PC-9 (cell line): ENCODE data around the gene KLHL14. TPM values are rescaled to one million over a fixed set of nuclear protein-coding genes. Genes with fewer than 3 reads are reported as not detected.

Experiments used
- BruUV-seq: library from RNA; stranded (reverse); fragments of 400-500 nt; replicated peaks from 2 replicates; lab custom pipeline; 2021; lab: Mats Ljungman, UMichigan
- CTCF ChIA-PET: fragments of 300-600 bp; sonication (Branson Sonifier 250); formaldehyde crosslinking; loops from one replicate; lab custom pipeline; 2022; ENCODE audit warnings: antibody characterized with exemption; lab: Charles Lee
- POLR2A ChIA-PET: fragments of 300-600 bp; sonication (Branson Sonifier 250); formaldehyde crosslinking; loops from one replicate; lab custom pipeline; 2022; ENCODE audit warnings: antibody characterized with exemption; ENCODE audit not compliant: unreplicated experiment; lab: Charles Lee
- DNase-seq, 2 experiments: peaks; one replicate each; pipeline versions ENCODE4 v3.0.0 to v3.0.0-alpha.2; 2015 to 2022; ENCODE audit warnings: mixed read lengths in 1 of 2
- H2AFZ ChIP-seq: fragments of 200-600 bp; sonication (generic); 2 replicates; pipeline ENCODE4 v1.8.1; 2017; ENCODE audit warnings: antibody characterized with exemption
- H3F3A ChIP-seq: fragments of 200-600 bp; sonication (generic); 2 replicates; pipeline ENCODE4 v1.8.1; 2017; ENCODE audit warnings: antibody characterized with exemption, mild to moderate bottlenecking, low read depth; ENCODE audit not compliant: insufficient read depth
- H3K27ac ChIP-seq: fragments of 200-600 bp; sonication (generic); 2 replicates; pipeline ENCODE4 v1.6.1; 2016; ENCODE audit warnings: mixed run types
- H3K27me3 ChIP-seq: fragments of 200-600 bp; sonication (generic); 2 replicates; pipeline ENCODE4 v1.6.1; 2016; ENCODE audit warnings: low read depth, mixed run types; ENCODE audit not compliant: insufficient read depth
- H3K36me3 ChIP-seq: fragments of 200-600 bp; sonication (generic); 2 replicates; pipeline ENCODE4 v1.6.1; 2016; ENCODE audit warnings: low read depth, mixed run types
- H3K4me1 ChIP-seq: fragments of 200-600 bp; sonication (generic); replicated peaks from 2 replicates; pipeline ENCODE4 v1.6.1; 2016; ENCODE audit warnings: mixed run types; ENCODE audit not compliant: insufficient read depth
- H3K4me2 ChIP-seq: fragments of 200-600 bp; sonication (generic); 2 replicates; pipeline ENCODE4 v1.6.1; 2017; ENCODE audit warnings: mixed run types
- H3K4me3 ChIP-seq: fragments of 200-600 bp; sonication (generic); 2 replicates; pipeline ENCODE4 v1.6.1; 2016; ENCODE audit warnings: mixed run types
- H3K79me2 ChIP-seq: fragments of 200-600 bp; sonication (generic); 2 replicates; pipeline ENCODE4 v1.6.1; 2017; ENCODE audit warnings: low read depth, mixed run types
- H3K9me2 ChIP-seq: fragments of 200-600 bp; sonication (generic); 2 replicates; pipeline ENCODE4 v1.8.1; 2017; ENCODE audit warnings: mild to moderate bottlenecking; ENCODE audit not compliant: insufficient read depth
- H3K9me3 ChIP-seq: fragments of 200-600 bp; sonication (generic); 2 replicates; pipeline ENCODE4 v1.8.1; 2016; ENCODE audit warnings: low read depth; ENCODE audit not compliant: insufficient read depth
- H4K20me1 ChIP-seq: fragments of 200-600 bp; sonication (generic); 2 replicates; pipeline ENCODE4 v1.8.1; 2017; ENCODE audit not compliant: insufficient read depth
- CTCF ChIP-seq: fragments of 200-600 bp; sonication (generic); conservative IDR thresholded peaks from 2 replicates; pipeline ENCODE4 v1.6.1; 2017; ENCODE audit warnings: mixed run types, antibody characterized with exemption, mild to moderate bottlenecking, moderate library complexity
- EZH2 ChIP-seq: fragments of 200-600 bp; sonication (generic); IDR thresholded peaks from 2 replicates; pipeline ENCODE4 v1.8.0; 2017; ENCODE audit warnings: antibody characterized with exemption, low read depth
- intact Hi-C: fragments of 100-400 bp; cut with micrococcal nuclease; formaldehyde crosslinking; loops from one replicate; pipeline ENCODE4 v1.10.0; 2022; ENCODE audit not compliant: unreplicated experiment
- total RNA-seq: library from RNA; stranded (reverse); gene quantifications from 2 replicates; pipeline ENCODE4 v1.2.3, GENCODE V29; 2021

The KLHL14 gene
- total RNA-seq, 1 experiment from 2014 or later: not detected

GRCh38 chr18:32750328-32750727, 22.5 kb downstream of the KLHL14 start:
- ChIA-PET POLR2A (no interaction called here), CTCF (no interaction called here)
- Histone ChIP-seq H4K20me1 (no peaks in the 10 kb centered on the region), H2AFZ (no peak overlapping the region), H3K79me2 (no peaks in the 10 kb centered on the region), H3F3A (no peaks in the 10 kb centered on the region), H3K9me2 (no peaks in the 10 kb centered on the region), H3K27me3 (no peaks in the 10 kb centered on the region), H3K36me3 (no peaks in the 10 kb centered on the region), H3K4me2 (no peak overlapping the region), H3K4me1 (no peaks in the 10 kb centered on the region), H3K27ac (no peak overlapping the region), H3K4me3 (no peak overlapping the region), H3K9me3 (no peaks in the 10 kb centered on the region)
- DNase-seq: no peak
- TF ChIP-seq CTCF (no peak), EZH2 (no peak)
- intact Hi-C loops: no loop called here
- BruUV-seq: no TSS peak

- no peaks in the 10 kb centered on the region for H3K36me3 ChIP-seq
- TF ChIP-seq EZH2 (no peak), CTCF (no peak)
- no peaks in the 10 kb centered on the region for H4K20me1 ChIP-seq
- intact Hi-C loops: no loop called here
- H3K27me3 ChIP-seq: no peaks in the 10 kb centered on the region
- no peak overlapping the region for H2AFZ ChIP-seq
- H3K4me3 ChIP-seq: no peak overlapping the region
- no peaks in the 10 kb centered on the region for H3K9me2 ChIP-seq
- H3F3A ChIP-seq: no peaks in the 10 kb centered on the region
- H3K79me2 ChIP-seq: no peaks in the 10 kb centered on the region
- POLR2A ChIA-PET: no interaction called here
- CTCF ChIA-PET: no interaction called here
- no peaks in the 10 kb centered on the region for H3K4me1 ChIP-seq
- no peak overlapping the region for H3K4me2 ChIP-seq
- no peak overlapping the region for H3K27ac ChIP-seq
- no peak for DNase-seq
- BruUV-seq: no TSS peak
- no peaks in the 10 kb centered on the region for H3K9me3 ChIP-seq
Measured at GRCh38 chr18:32749809-32750208, 23.0 kb downstream of the KLHL14 start.

GRCh38 chr18:32742579-32742978, 30.2 kb downstream of the KLHL14 start:
- Histone ChIP-seq H3K36me3 (no peaks in the 10 kb centered on the region), H3K9me2 (no peaks in the 10 kb centered on the region), H3K9me3 (no peaks in the 10 kb centered on the region), H3K4me1 (no peaks in the 10 kb centered on the region), H4K20me1 (no peaks in the 10 kb centered on the region), H3K27ac (no peak overlapping the region), H2AFZ (no peak overlapping the region), H3K4me3 (no peak overlapping the region), H3K27me3 (no peaks in the 10 kb centered on the region), H3K79me2 (no peaks in the 10 kb centered on the region), H3F3A (no peaks in the 10 kb centered on the region), H3K4me2 (no peak overlapping the region)
- intact Hi-C loops: no loop called here
- no TSS peak for BruUV-seq
- TF ChIP-seq EZH2 (no peak), CTCF (no peak)
- POLR2A ChIA-PET: no interaction called here
- no peak for DNase-seq
- CTCF ChIA-PET: no interaction called here
